ENCODE data around the gene TTBK1. TPM values are rescaled to one million over a fixed set of nuclear protein-coding genes. Genes with fewer than 3 reads are reported as not detected.

The TTBK1 gene
- polyA plus RNA-seq, 2 of the 4 experiments (the other 2 are of a cell fraction) = 0.04 TPM; not detected in 1

DNA sequence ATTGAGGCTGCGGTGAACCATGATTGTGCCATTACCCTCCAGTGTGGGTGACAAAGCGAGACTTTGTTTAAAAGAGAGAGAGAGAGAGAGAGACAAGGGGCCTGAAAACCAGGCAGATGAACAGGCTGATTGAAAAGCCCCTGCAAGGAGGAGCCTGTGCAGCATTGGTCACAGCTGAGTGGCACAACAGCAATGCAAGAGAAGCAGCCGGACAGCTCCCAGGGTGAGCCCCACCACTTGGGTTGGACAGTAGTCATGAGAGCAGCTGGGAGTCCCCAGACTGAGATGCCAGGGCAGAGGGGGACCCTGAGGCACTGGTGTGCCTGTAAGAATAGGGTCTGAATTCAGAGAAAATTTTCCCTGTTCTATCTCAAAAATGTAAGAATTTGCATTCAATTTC lies 24.2 kb upstream of the TTBK1 start:
- ATAC-seq (no peak), FAIRE-seq (no peak), DNase-seq (ENCODE audit: low read depth in 1 of 2, low spot score in 1 of 2) (no peak)
- H3K27ac ChIP-seq = no peak overlapping the region
- TF ChIP-seq FOSL2 (IDR thresholded peaks at IDR 0.05) = no peak
- TF ChIP-seq FOSL2 (CRISPR knock-in tag; IDR thresholded peaks at IDR 0.05) = no peak
- no peak for TF ChIP-seq ZC3H11A (IDR thresholded peaks at IDR 0.05)
- TF ChIP-seq TP53 (CRISPR knock-in tag; IDR thresholded peaks at IDR 0.05) = no peak
- TF ChIP-seq FOXS1 (CRISPR knock-in tag; IDR thresholded peaks at IDR 0.05) = no peak
- TF ChIP-seq RNF2 (IDR thresholded peaks at IDR 0.05; ENCODE audit: borderline replicate concordance, low read depth) = no peak
- no peak for TF ChIP-seq JUNB (IDR thresholded peaks at IDR 0.05)
- no peak for TF ChIP-seq CHD2 (IDR thresholded peaks at IDR 0.05; ENCODE audit: low read length, partially characterized antibody)
- no peak for TF ChIP-seq SMC3 (IDR thresholded peaks at IDR 0.05)
- TF ChIP-seq, protein P1, sequence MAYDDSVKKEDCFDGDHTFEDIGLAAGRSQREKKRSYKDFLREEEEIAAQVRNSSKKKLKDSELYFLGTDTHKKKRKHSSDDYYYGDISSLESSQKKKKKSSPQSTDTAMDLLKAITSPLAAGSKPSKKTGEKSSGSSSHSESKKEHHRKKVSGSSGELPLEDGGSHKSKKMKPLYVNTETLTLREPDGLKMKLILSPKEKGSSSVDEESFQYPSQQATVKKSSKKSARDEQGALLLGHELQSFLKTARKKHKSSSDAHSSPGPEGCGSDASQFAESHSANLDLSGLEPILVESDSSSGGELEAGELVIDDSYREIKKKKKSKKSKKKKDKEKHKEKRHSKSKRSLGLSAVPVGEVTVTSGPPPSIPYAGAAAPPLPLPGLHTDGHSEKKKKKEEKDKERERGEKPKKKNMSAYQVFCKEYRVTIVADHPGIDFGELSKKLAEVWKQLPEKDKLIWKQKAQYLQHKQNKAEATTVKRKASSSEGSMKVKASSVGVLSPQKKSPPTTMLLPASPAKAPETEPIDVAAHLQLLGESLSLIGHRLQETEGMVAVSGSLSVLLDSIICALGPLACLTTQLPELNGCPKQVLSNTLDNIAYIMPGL (CRISPR knock-in tag; IDR thresholded peaks at IDR 0.05; ENCODE audit: borderline replicate concordance) = no peak
- no peak for TF ChIP-seq EP300 (IDR thresholded peaks at IDR 0.05)
- TF ChIP-seq, protein P2, sequence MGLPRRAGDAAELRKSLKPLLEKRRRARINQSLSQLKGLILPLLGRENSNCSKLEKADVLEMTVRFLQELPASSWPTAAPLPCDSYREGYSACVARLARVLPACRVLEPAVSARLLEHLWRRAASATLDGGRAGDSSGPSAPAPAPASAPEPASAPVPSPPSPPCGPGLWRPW (IDR thresholded peaks at IDR 0.05) = no peak
- no peak for TF ChIP-seq EHF (CRISPR knock-in tag; IDR thresholded peaks at IDR 0.05)
- TF ChIP-seq HEYL (CRISPR knock-in tag; IDR thresholded peaks at IDR 0.05) = no peak
- TF ChIP-seq, protein P3, sequence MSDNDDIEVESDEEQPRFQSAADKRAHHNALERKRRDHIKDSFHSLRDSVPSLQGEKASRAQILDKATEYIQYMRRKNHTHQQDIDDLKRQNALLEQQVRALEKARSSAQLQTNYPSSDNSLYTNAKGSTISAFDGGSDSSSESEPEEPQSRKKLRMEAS (IDR thresholded peaks at IDR 0.05) = no peak
- no peak for TF ChIP-seq NPAS2 (CRISPR knock-in tag; IDR thresholded peaks at IDR 0.05; ENCODE audit: borderline replicate concordance)
- TF ChIP-seq, protein P4, sequence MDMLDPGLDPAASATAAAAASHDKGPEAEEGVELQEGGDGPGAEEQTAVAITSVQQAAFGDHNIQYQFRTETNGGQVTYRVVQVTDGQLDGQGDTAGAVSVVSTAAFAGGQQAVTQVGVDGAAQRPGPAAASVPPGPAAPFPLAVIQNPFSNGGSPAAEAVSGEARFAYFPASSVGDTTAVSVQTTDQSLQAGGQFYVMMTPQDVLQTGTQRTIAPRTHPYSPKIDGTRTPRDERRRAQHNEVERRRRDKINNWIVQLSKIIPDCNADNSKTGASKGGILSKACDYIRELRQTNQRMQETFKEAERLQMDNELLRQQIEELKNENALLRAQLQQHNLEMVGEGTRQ (IDR thresholded peaks at IDR 0.05) = no peak
- TF ChIP-seq CBX8 (IDR thresholded peaks at IDR 0.05) = no peak
- H3K4me2 ChIP-seq = no peak overlapping the region
- no peaks in the 10 kb centered on the region for H3K9me3 ChIP-seq
- H3K4me3 ChIP-seq = no peak overlapping the region
- ChIA-PET CTCF (interaction anchor here (1.1 to 5.3 kb wide), 2 partner anchors 10 to 15 kb away, joined by 3 to 38 read pairs; partner anchors contain the start of gene DNPH1), POLR2A (no interaction called here)
- 93% methylated on average over 3 of the region's 3 CpGs for WGBS (ENCODE audit: missing lambda C conversion rate)
- H3K4me1 ChIP-seq = no peaks in the 10 kb centered on the region

DNA sequence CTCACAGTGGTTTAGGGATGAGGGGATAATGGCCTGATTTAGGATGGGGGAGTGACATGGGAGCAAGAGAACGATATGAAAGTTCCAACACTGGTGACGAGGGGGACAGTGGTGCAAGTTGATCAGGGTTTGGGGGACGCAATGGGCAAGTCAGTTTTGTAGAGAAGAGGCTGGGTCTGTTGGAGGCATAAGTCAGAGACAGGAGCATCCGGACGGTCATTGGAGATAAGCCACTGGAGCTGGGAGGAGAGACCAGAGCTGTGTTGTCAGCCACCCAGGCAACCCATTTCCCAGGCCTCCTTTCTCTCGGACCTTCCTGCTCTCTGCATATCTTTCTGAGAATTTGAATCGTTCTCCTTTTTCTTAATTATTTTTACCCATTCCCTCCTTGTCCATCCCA lies 23.5 kb upstream of the TTBK1 start:
- CTCF ChIA-PET = interaction anchor here (0.6 to 5.3 kb wide), 3 partner anchors 10 to 49 kb away, joined by 3 to 38 read pairs (median 4); partner anchors contain the start of gene DNPH1

More for the DNA sequence above, 23.5 kb upstream of the TTBK1 start:
- no peak for DNase-seq (ENCODE audit: low read depth in 1 of 2, low spot score in 1 of 2)
- no peak for ATAC-seq
- H3K9me3 ChIP-seq = no peaks in the 10 kb centered on the region
- no peak for FAIRE-seq
- POLR2A ChIA-PET = no interaction called here
- H3K4me1 ChIP-seq = no peaks in the 10 kb centered on the region
- no peak overlapping the region for H3K4me3 ChIP-seq
- WGBS (ENCODE audit: missing lambda C conversion rate) = 83% methylated on average over 7 of the region's 7 CpGs
- no peak overlapping the region for H3K4me2 ChIP-seq
- TF ChIP-seq, protein P4 (IDR thresholded peaks at IDR 0.05) = no peak
- TF ChIP-seq MAZ (IDR thresholded peaks at IDR 0.05; ENCODE audit: borderline replicate concordance, low read depth, low read length) = no peak
- TF ChIP-seq HOXA7 (CRISPR knock-in tag; IDR thresholded peaks at IDR 0.05) = no peak
- TF ChIP-seq, protein P5, sequence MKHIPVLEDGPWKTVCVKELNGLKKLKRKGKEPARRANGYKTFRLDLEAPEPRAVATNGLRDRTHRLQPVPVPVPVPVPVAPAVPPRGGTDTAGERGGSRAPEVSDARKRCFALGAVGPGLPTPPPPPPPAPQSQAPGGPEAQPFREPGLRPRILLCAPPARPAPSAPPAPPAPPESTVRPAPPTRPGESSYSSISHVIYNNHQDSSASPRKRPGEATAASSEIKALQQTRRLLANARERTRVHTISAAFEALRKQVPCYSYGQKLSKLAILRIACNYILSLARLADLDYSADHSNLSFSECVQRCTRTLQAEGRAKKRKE (CRISPR knock-in tag; IDR thresholded peaks at IDR 0.05; ENCODE audit: low read depth) = no peak
- no peak for TF ChIP-seq ZFP36 (IDR thresholded peaks at IDR 0.05; ENCODE audit: borderline replicate concordance, partially characterized antibody)
- TF ChIP-seq ESRRA (IDR thresholded peaks at IDR 0.05; ENCODE audit: borderline replicate concordance, low read length) = no peak
- TF ChIP-seq FOXS1 (CRISPR knock-in tag; IDR thresholded peaks at IDR 0.05) = no peak
- TF ChIP-seq HOXB13 (CRISPR knock-in tag; IDR thresholded peaks at IDR 0.05; ENCODE audit: low read depth) = no peak
- no peak overlapping the region for H3K27ac ChIP-seq

Data from A549 (cell line).